GM12872 (cell line): ENCODE measurements around the gene ROBO2.

Experiments
- TF ChIP-seq, protein P1 (sequence below): IDR thresholded peaks from 3 replicates; pipeline ENCODE4 v1.5.1; 2011; ENCODE audit warnings: low read depth, mild to moderate bottlenecking, low read length, moderate library complexity; ENCODE audit not compliant: insufficient read depth

The ROBO2 gene

DNA sequence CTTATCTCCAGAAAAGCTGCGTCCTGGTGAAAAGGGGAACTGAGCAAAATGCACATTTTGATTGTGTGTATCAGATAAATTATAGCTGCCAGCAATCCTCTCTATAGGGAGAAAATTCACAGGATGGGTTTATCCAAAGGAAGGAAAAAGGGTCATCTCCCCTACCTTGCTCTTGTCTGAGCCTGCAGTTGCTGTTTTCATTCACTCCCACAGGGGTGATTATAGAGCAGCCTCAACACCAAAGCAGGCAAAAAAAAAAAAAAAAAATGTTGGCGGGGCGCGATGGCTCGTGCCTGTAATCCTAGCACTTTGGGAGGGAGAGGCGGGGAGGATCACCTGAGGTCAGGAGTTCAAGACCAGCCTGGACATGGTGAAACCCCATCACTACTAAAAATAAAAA is 333.7 kb downstream of the ROBO2 start:
- TF ChIP-seq, protein P1, sequence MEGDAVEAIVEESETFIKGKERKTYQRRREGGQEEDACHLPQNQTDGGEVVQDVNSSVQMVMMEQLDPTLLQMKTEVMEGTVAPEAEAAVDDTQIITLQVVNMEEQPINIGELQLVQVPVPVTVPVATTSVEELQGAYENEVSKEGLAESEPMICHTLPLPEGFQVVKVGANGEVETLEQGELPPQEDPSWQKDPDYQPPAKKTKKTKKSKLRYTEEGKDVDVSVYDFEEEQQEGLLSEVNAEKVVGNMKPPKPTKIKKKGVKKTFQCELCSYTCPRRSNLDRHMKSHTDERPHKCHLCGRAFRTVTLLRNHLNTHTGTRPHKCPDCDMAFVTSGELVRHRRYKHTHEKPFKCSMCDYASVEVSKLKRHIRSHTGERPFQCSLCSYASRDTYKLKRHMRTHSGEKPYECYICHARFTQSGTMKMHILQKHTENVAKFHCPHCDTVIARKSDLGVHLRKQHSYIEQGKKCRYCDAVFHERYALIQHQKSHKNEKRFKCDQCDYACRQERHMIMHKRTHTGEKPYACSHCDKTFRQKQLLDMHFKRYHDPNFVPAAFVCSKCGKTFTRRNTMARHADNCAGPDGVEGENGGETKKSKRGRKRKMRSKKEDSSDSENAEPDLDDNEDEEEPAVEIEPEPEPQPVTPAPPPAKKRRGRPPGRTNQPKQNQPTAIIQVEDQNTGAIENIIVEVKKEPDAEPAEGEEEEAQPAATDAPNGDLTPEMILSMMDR: no peak

DNA sequence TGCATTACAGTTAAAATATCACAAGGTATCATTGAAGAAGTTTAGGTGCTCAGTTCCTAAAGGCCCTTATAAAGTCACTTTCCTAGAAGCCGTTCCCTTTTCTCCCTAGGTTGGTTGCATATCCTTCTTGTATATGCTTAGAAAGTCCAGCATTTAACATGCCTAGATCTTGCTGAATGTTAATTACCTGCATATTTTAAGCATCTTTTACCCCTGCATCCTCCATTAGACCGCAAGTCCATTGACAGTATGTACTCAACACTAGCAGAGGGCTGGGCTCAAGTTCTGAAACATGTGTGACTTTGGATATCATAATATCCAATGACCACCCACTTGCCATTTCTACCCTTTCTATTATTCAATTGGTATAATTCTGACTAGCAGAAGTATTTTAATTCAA is 336.6 kb downstream of the ROBO2 start:
- TF ChIP-seq, protein P1: no peak

- TF ChIP-seq, protein P1: no peak
Measured at GRCh38 chr3:77377717-77378116, 337.8 kb downstream of the ROBO2 start.

GRCh38 chr3:77380136-77380535 is 340.2 kb downstream of the ROBO2 start:
- TF ChIP-seq, protein P1: no peak

DNA sequence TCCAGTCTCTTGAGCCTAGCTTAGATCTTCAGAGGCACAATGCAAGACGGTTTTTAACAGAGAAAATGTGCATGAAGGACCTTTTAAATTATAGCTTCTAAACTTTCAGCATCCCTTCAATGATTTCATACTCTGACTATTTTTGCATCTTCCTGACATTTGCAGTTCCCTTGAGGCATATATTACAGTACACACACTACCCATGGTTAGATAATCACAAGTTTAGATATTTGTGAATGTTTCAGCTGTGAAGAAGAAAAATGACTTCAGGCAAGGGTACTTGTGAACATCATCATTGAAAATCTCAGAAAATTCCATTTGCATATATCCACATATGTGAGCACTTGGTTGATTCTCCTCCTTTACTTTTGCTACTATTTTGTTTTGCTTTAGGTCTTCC is 341.5 kb downstream of the ROBO2 start:
- TF ChIP-seq, protein P1: no peak

GRCh38 chr3:77392181-77392580 is 352.3 kb downstream of the ROBO2 start:
- TF ChIP-seq, protein P1: no peak

DNA sequence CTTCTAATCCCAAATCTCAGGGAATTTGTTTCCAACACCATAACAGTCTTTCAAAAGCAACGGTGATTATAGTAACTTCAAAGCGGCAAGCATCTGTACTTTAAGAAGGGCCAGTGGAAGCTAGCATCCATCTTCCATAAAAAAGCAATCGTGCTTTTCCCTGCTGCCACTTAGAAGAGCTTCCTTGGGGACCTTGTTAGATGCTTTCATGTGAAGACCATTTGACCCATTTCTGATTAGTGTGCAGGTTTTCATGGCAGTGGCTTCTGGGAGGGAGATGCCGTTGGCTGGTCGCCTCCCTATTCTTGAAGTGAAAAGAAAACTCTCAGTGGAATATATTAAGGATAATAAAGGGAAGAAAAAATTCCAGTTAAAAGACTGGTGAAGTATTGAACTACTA is 354.1 kb downstream of the ROBO2 start:
- TF ChIP-seq, protein P1: no peak

GRCh38 chr3:77404871-77405270 is 365.0 kb downstream of the ROBO2 start:
- TF ChIP-seq, protein P1: no peak
